HG03460 (cell line): ENCODE measurements around the gene MIA2.
"Not testable (repeated sequence)": the region's sequence is repeated elsewhere in the genome, so short reads cannot be mapped to it uniquely, and the experiment has no call there.

ENCODE experiments used
- ATAC-seq: cut with Tn5 transposase; IDR thresholded peaks from one replicate; pipeline ENCODE4 v1.9.1; 2021; ENCODE audit not compliant: unreplicated experiment

Gene MIA2

DNA sequence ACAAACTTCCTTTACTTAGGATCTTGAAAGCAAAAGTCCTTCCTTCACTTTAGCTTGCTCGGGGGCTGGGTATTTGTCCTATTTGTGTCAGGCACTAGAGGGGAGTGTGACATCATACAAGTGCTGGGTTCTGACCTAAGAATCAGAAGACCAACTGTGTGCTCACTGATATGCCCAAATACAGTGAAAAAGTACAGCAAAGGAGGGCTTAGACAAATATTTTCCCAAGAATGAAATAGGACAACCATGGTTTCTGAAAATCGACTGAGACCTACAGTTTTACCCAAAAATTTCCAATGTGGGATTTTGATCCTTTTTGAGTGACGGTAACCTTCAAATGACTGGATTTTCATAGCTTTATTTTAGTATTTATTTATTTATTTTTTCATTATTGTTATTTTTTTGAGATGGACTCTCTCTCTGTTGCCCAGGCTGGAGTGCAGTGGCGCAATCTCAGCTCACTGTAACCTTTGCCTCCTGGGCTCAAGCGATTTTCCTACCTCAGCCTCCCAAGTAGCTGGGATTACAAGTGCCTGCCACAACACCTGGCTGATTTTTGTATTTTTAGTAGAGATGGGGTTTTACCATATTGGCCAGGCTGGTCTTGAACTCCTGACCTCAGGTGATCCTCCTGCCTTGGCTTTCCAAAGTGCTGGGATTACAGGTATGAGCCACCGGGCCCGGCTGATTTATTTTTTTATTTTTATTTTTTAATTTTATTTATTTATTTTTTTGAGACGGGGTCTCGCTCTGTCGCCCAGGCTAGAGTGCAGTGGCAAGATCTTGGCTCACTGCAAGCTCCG lies 1.8 kb upstream of the MIA2 start:
- peak; percentile 52 for ATAC-seq

DNA sequence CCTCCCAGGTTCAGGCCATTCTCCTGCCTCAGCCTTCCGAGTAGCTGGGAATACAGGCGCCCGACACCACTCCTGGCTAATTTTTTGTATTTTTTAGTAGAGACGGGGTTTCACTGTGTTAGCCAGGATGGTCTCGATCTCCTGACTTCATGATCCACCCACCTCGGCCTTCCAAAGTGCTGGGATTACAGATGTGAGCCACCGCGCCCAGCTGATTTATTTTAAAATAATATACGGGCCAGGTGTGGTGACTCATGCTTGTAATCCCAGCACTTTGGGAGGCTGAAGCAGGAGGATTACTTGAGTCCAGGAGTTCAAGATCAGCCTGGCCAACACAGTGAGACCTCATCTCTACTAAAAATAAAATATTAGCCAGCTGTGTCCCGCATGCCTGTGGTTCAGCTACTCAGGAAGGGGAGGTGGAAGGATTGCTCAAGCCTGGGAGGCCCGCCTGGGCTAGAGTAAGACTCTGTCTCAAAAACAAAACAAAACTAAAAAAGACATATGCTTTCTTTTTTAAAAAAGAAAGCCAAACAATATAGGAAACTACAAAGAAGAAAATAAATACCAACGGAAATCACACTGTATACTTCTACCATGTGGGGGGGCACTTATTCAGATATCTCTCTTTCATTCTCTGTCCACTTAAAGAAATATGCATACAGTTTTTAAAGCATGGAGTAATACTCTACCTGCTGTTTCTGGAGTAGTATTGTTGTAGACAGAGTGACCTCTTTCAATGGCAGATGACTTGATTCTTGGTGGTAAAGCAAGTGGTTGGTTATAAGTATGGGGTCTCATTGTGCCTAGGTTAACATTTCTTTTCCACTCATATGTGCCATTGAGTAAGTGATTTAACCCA lies 930 bp upstream of the MIA2 start:
- no peak for ATAC-seq

DNA sequence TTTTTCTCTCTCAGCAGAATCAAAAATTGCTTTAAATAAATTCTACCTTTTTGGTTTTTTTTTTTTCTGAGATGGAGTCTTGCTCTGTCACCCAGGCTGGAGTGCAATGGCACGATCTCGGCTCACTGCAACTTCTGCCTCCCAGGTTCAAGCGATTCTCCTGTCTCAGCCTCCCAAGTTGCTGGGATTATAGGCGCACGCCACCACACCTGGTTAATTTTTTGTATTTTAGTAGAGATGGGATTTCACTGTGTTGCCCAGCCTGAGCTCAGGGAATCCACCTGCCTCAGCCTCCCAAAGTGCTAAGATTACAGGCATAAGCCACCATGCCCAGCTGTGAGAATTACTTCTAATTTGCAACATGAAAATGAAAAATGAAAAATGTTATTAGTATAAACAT lies 1.3 kb downstream of the MIA2 start:
- not testable (repeated sequence) for ATAC-seq

DNA sequence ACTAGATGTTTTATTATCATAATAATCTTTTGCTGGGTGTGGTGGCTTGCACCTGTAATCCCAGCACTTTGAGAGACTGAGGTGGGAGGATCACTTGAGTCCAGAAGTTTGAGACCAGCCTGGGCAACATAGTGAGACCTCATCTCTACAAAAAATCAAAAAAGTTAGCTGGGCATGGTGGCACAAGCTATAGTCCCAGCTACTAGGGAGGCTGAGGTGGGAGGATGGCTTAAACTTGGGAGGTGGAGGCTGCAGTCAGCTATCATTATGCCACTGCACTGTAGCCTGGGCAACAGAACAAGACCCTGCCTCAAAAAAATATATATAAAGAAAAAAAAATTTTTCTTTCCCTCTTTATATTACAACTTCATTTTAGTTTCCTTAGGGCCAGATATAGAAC lies 1.8 kb downstream of the MIA2 start:
- not testable (repeated sequence) for ATAC-seq

DNA sequence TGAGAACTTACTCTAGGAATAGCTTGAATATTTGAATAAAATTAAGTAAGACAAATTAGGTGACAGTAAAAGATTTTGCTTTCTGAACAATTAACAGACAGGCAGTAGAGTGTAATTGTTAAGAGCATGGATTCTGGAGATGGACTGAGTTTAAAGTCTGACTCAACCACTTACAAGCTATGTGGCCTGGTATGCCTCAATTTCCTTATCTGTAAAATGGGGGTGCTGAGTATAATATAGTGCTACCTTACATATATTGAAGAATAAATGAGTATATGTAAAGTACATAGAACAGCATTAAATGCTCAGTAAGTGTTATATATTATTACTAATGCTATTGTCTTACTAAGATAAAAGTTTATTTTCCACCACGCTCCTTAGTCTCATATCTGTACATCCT lies 7.1 kb downstream of the MIA2 start:
- ATAC-seq: no peak

DNA sequence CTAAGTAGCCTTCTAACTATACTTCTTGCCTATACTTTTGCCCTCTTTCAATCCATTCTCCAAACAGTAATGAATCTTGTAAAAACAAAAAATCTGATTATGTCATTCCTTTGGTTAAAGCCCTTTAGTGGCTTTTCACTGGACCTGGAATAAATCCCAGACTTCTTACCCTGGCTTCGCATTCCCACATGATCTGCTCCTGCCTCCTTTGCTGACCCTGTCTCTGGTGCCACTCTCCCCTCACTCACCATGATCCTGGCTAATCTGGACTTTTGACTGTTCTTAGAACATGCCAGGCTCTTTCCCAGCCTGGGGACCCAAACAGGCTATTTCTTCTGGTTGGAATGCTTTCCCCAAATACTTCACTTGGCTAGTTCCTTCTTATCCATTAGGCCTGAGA lies 7.9 kb downstream of the MIA2 start:
- ATAC-seq: no peak

DNA sequence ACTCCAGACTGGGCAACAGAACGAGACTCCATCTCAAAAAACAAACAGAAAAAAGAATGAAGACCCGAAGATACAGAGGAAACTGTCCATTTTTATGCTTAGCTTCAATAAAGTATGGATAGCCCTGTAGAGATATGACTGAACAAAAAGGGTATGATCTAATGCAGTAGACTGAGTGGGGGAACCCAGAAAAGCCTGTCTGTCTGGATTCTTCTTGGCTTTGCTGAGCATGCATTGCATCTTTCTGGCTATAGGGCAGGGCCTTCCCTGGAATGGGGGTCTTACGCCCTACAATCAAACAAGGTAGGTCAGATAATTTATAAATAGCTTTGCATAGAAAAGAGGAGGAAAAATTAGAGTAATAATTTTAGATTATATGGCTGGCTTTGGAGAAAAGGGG lies 10.1 kb downstream of the MIA2 start:
- ATAC-seq: no peak

DNA sequence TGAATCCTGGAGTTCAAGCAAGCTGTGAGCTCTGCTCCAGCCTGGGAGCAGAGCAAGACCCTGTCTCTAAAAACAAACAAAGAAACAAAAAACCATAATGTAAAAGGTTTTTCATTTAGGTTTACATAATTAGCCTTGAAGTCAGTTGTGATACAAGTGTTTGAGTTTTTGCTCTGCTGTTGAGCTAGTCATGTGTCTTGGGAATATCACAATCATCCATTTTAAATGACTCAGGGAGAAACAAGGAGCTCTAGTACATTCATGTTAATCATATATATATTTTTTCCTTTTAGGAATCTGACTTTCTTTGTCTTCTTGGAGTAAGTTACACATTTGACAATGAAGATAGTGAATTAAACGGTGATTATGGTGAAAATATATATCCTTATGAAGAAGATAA lies 12.9 kb downstream of the MIA2 start:
- no peak for ATAC-seq

DNA sequence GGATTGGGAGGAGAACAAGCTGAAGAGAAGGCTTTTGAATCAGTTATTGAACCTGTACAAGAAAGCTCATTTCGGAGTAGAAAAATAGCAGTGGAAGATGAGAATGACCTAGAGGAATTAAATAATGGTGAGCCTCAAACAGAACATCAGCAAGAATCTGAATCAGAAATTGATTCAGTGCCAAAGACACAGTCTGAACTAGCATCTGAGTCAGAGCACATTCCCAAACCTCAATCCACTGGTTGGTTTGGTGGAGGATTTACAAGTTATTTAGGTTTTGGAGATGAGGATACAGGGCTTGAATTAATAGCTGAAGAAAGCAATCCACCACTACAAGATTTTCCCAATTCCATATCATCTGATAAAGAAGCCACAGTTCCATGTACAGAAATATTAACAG lies 13.5 kb downstream of the MIA2 start:
- ATAC-seq: no peak

DNA sequence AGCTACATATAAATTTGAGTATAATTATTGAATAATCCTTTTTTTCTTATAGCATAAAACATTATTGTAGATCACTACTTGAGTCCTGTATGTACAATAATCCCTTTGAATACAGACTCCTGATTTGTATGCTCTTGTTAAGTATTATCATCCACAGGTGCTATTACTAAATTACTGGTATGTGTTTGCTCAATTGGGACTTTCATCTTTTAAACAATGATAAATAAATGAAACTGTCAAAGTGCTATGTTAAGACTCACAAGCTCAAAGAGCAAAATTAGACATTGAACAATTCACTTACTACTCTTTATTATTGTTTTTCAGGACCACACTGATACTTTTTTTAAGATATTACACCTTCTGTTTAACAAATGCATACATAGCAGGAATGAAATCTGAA lies 17.8 kb downstream of the MIA2 start:
- ATAC-seq: no peak

DNA sequence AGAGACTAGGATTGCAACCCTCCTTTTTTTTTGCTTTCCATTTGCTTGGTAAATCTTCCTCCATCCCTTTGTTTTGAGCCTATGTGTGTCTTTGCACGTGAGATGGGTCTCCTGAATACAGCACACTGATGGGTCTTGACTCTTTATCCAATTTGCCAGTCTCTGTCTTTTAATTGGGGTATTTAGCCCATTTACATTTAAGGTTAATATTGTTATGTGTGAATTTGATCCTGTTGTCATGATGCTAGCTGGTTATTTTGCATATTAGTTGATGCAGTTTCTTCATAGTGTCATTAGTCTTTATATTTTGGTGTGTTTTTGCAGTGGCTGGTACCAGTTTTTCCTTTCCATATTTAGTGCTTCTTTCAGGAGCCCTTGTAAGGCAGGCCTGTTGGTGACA lies 23.7 kb downstream of the MIA2 start:
- not testable (repeated sequence) for ATAC-seq

DNA sequence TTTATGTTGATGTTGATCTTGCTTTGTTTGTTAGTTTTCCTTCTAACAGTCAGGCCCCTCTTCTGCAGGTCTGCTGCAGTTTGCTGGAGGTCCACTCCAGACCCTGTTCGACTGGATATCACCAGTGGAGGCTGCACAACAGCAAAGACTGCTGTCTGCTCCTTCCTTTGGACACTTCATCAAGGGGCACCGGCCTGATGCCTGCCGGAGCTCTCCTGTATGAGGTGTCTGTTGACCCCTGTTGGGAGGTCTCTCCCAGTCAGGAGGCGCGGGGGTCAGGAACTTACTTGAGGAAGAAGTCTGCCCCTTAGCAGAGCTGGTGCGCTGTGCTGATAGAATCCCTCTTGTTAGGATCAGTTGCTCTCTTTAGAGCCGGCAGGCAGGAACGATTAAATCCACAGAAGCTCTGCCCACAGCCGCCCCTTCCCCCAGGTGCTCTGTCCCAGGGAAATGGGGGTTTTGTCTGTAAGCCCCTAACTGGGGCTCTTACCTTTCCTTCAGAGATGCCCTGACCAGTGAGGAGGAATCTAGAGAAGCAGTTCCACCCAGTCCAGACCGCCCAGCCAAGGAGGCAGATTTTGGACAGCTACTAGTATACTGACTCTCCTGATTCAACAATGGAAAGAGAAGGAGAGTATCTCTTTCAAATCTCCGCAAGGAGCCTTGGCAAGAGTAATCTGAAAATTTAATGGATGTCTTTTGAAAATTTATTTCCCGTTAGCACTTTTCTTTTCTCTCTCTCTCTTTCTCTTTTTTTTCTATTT lies 25.2 kb downstream of the MIA2 start:
- ATAC-seq: no peak

DNA sequence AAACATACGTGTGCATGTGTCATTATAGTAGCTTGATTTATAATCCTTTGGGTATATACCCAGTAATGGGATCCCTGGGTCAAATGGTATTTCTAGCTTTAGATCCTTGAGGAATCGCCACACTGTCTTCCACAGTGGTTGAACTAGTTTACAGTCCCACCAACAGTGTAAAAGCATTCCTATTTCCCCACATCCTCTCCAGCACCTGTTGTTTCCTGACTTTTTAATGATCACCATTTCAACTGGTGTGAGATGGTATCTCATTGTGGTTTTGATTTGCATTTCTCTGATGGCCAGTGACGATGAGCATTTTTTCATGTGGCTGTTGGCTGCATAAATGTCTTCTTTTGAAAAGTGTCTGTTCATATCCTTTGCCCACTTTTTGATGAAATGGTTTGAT lies 26.4 kb downstream of the MIA2 start:
- ATAC-seq: not testable (repeated sequence)

DNA sequence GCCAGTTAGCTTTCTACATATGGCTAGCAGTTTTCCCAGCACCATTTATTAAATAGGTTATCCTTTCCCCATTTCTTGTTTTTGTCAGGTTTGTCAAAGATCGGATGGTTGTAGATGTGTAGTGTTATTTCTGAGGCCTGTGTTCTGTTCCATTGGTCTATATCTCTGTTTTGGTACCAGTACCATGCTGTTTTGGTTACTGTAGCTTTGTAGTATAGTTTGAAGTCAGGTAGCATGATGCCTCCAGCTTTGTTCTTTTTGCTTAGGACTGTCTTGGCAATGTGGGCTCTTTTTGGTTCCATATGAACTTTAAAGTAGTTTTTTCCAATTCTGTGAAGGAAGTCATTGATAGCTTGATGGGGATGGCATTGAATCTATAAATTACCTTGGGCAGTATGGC lies 28.5 kb downstream of the MIA2 start:
- ATAC-seq: not testable (repeated sequence)

DNA sequence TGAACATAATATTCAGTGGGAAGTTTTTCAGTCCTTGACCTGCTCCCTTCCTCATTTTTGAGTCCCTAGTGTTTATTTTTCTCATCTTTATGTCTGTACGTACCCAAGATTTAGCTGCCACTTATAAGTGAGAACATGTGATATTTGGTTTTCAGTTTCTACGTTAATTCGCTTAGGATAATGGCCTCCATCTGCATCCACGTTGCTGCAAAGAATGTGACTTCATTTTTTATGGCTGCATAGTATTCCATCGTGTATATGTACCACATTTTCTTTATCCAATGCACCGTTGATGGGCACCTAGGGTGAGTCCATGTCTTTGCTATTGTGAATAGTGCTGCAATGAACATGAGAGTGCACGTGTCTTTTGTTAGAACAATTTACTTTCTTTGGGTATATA lies 30.3 kb downstream of the MIA2 start:
- no peak for ATAC-seq

DNA sequence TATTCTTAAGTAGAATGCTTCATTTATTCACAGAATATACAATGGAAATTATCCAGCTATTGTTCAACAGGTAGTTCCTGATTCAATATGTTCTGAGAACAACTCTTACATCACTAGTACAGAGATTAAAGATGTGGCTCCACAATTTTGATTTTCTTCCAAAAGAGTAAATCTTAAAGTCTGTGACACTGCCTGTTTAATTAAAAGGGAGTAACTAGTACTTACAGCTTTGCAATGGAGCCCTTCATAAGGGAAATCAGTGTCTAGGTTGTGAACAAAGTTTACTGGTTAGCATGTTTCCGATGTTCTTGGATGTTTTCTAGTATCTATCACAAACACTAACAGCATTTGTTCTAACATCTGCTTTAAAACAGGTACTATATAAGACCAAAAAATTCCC lies 30.8 kb downstream of the MIA2 start:
- no peak for ATAC-seq

DNA sequence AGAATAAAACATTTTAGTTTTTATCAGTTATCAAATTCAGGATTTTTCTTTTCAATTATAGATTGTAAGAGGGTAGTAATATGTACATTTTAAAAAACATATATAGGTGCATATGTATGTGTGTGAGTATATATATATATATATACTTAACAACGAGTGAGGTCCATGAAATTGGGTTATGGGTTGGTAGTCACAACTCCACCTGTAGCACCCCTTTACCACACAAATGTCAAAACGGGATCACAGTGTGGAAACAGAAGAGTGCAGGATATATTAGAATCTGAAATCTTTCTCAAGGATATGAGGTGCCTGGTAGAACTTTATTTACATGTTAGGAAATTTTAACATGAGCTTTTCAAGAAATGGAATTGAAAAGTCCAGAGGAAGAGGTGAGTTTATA lies 31.3 kb downstream of the MIA2 start:
- no peak for ATAC-seq

DNA sequence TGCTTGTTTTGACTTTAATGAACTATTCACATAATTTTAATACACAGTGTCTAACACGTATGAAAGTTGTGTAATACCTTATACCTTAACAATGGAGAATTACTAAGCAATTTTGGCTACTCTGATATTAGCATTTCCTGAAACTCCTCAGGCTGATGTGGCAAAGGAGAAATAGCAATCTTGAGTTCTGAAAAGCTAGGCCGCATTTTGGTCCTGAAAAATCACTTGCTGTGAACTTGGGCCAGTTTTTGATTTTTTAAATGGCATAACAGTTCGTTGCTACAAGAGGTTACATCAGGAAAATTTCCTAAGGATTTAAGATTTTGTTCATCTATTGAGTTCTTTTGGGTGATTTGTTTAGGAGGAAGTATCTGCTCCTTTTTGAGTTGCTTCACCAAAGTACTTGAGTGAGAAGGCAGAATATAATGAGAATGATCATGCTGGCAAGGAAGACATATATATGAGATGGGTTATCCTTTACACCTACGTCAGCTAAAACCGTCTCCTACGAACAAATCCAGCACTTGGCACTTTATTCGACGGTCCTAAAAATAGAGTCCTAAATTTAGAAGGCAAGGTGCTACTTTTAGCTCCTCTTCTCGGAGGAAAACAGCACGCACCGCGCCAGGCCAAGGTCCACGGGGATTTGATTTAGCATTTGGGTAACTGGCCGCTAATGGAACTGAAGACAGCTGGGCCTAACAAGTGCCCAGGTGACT lies 32.2 kb downstream of the MIA2 start:
- ATAC-seq: no peak

DNA sequence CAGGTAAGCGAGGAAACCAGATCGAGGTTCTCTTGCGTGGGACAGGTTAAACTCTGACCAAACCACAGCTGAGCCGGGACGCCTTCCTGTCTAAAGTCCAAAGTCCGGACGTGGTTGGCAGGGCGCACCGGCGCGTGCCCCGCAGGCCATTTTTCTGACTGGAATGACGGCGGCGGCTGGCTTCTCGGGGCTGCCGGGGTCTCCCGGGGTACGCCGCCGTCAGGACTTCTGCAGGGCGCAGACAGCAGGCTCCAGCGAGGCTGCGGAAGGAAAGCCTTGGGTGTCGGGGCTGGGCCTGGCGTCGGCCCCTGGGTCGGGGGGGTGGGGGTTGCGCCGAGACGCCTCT lies 32.8 kb downstream of the MIA2 start:
- peak; percentile 39 for ATAC-seq

DNA sequence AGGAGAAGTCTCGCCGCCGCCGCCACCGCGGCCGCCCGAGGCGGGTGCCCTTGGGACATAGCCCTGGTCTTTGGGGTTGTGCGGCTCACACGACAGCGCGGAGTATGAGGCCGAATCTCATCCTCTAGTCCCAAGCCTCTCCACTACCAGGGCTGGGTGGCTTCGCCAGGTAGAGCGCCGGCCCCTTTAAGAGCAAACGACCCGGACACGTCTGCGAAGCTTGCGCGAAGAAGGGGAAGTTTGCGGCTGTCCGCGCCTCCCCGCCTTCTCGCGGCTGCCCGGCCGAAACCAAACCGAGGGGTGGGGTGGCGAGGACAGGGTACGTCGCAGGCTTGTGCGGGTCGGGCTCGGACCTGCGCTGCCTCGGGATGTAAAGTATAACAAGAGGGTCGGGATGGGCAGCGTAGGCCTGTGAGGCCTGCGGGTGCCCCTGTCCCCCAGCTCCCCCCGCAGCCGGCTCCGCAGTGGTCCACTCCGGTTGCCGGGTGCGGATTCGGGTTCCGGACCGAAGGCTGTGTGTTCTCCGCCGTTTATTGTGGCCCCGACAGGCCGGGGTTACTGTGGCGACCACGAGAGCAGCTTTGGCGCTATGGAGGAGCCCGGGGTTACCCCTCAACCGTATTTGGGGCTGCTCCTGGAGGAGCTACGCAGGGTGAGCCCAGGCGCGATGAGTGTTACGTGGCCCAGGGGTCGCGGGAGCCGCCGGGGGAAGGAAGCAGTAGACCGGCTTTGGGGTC lies 33.3 kb downstream of the MIA2 start:
- ATAC-seq: peak; percentile 88
